Activated gamma-delta T cell treated with Interleukin-2 at 50 U/mL for 16 hours (primary cell): ENCODE data around the gene CIC.
A peak's percentile ranks its signal among the peaks of the same experiment; 100 is the strongest.
"Not testable (repeated sequence)": the region's sequence is repeated elsewhere in the genome, so short reads cannot be mapped to it uniquely, and the experiment has no call there.

Experiments
- DNase-seq: peaks from one replicate; pipeline ENCODE4 v3.0.0-alpha.2; 2020

Gene CIC

GRCh38 chr19:42255766-42256745, 13.0 kb upstream of the CIC start:
- DNase-seq = no peak

GRCh38 chr19:42257842-42258241, 11.2 kb upstream of the CIC start:
- not testable (repeated sequence) for DNase-seq

DNA sequence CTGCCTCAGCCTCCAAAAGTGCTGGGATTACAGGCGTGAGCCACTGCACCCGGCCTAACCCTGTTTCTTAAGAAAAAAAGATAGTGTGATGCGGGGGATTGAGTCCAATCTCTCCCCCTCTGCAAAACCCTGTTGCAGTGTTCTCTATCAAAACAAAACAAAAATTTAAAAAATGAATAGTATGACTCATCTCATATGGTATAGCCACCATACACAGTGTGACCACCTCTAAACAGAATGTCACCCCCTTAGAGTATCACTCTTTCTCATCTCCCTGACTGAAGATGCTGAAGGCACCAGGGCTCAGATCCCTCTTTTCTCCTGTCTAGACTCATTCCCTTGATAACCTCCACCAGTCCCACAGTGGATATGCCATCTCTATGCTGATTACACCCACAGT, 7.3 kb upstream of the CIC start:
- DNase-seq = no peak

DNA sequence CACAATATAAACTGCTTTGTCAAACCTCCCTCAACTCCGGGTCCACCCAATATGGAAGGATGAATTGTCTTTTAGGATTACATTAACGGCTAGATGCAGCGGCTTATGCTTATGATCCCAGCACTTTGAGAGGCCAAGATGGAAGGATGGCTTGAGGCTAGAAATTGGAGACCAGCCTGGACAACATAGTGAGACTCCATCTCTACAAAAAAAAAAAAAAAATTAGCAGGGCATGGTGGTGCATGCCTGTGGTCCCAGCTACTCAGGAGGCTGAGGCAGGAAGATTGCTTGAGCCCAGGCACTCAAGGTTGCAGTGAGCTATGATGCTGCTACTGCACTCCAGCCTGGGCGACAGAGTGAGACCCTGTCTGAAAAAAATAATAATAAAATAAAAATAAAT, 2.9 kb upstream of the CIC start:
- DNase-seq = not testable (repeated sequence)

DNA sequence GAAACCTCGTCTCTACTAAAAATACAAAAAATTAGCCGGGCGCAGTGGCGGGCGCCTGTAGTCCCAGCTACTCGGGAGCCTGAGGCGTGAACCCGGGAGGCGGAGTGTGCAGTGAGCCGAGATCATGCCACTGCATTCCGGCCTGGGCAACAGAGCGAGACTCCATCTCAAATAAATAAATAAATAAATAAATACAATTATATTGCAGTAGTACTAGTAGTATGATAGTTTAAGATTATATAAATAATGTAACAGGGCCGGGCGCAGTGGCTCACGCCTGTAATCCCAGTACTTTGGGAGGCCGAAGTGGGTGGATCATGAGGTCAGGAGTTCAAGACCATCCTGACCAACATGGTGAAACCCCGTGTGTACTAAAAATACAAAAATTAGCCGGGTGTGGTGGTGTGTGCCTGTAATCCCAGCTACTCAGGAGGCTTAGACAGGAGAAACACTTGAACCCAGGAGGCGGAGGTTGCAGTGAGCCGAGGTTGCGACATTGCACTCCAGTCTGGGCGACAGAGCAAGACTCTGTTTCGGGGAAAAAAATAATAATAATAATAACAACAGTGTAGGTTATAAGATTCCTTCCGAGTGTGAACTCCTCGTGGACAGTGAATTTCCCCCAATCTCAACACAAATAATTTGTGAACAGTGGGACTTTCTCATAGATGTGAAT, 2.0 kb upstream of the CIC start:
- not testable (repeated sequence) for DNase-seq

DNA sequence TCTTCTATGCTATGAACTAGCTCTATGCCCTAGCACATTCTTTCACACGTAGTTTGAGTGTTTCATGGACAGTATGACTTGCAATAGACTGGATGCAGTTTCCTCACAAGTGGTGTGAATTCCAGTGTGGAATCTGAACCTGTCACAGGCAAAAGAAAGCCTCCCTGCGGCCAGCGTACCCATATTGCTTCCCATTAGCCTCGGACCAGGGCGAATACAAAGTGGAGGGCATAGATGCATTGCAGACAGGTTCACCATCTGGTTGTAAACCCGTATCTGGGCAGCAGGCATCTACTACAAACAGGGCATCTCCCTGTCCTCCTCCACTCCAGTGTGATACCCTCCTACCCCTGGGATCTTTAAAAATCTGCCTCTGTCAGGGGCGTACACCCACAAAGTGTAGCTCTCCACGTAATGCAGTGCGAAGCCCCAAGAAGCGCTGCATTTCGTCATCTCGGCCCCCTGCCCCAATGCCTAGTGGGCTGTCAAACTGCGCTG, 1.4 kb upstream of the CIC start:
- DNase-seq = no peak

GRCh38 chr19:42268142-42268703, 829 bp upstream of the CIC start:
- peak; percentile 98 for DNase-seq

GRCh38 chr19:42269478-42270345, 660 bp downstream of the CIC start:
- DNase-seq = no peak

GRCh38 chr19:42270346-42271044, 1.4 kb downstream of the CIC start:
- peak; percentile 49 for DNase-seq

- no peak for DNase-seq
Measured at GRCh38 chr19:42271045-42271419, 2.0 kb downstream of the CIC start.

DNA sequence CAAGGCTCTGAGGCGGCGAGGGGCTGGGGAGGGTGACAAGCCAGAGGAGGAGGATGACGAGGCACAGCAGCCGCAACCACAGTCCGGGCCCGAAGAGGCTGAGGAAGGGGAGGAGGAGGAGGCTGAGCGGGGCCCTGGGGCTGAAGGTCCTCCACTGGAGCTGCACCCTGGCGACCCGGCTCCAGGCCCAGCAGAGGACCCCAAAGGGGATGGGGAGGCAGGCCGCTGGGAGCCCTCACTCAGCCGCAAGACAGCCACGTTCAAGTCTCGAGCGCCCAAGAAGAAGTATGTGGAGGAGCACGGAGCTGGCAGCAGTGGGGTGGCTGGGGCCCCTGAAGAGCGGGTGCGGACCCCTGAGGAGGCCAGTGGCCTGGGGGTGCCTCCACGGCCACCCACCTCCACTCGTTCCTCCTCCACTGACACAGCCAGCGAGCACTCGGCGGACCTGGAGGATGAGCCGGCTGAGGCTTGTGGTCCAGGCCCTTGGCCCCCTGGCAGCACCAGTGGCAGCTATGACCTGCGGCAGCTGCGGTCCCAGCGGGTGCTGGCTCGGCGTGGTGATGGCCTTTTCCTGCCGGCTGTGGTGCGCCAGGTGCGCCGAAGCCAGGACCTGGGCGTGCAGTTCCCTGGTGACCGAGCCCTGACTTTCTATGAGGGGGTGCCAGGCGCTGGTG, 2.9 kb downstream of the CIC start:
- no peak for DNase-seq

DNA sequence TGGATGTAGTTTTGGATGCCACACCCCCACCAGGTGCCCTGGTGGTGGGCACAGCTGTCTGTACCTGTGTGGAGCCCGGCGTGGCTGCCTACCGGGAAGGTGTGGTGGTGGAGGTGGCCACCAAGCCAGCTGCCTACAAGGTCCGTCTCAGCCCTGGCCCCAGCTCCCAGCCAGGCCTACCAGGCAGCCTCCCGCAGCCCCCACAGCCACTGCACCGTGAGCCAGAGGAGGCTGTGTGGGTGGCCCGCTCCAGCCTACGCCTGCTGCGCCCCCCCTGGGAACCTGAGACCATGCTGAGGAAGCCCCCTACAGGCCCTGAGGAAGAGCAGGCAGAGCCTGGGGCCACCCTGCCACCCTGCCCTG, 3.5 kb downstream of the CIC start:
- DNase-seq = no peak

GRCh38 chr19:42272989-42273406, 3.9 kb downstream of the CIC start:
- no peak for DNase-seq

- DNase-seq = no peak
Measured at GRCh38 chr19:42273407-42274064, 4.5 kb downstream of the CIC start.

DNA sequence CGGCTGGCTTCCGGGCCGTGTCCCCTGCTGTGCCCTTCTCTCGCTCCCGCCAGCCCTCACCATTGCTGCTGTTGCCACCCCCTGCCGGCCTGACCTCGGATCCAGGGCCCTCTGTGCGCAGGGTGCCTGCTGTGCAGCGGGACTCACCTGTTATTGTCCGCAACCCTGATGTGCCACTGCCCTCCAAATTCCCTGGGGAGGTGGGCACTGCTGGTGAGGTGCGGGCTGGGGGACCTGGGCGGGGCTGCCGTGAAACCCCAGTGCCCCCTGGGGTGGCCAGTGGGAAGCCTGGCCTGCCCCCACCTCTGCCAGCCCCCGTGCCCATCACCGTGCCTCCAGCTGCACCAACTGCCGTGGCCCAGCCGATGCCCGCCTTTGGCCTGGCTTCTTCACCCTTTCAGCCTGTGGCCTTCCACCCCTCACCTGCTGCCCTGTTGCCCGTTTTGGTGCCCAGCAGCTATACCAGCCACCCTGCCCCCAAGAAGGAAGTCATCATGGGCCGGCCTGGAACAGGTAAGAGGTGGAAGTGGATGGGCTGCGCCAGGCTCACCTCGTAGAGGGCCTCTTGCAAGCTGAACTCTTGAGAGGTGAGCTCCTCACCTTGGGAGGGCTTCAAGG, 5.1 kb downstream of the CIC start:
- no peak for DNase-seq

- DNase-seq = no peak
Measured at GRCh38 chr19:42275103-42275502, 6.1 kb downstream of the CIC start.

GRCh38 chr19:42275517-42275916, 6.5 kb downstream of the CIC start:
- no peak for DNase-seq

- no peak for DNase-seq
Measured at GRCh38 chr19:42276284-42276683, 7.2 kb downstream of the CIC start.

DNA sequence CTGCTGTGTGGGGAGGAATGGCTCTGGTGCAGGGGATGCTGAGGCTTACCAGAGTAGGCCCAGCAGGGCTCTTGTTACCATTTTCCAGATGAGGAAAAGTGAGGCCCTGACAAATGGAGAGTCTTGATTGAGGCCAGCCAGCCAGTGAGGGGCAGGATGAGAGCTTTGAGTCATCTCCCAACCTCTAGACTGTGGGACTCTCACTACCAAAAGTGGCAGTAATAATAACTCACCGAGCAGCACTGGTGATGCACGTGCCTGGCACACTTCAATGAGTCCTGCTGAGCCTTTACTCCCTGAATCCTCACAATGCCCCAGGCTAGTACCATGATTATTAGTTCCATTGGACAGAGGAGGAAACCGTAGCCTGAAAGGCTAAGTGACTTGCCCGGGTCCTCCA, 7.8 kb downstream of the CIC start:
- DNase-seq = no peak

- DNase-seq = no peak
Measured at GRCh38 chr19:42277821-42278451, 8.9 kb downstream of the CIC start.
